ENCODE results near the gene CLCA1.

The CLCA1 gene, protein sequence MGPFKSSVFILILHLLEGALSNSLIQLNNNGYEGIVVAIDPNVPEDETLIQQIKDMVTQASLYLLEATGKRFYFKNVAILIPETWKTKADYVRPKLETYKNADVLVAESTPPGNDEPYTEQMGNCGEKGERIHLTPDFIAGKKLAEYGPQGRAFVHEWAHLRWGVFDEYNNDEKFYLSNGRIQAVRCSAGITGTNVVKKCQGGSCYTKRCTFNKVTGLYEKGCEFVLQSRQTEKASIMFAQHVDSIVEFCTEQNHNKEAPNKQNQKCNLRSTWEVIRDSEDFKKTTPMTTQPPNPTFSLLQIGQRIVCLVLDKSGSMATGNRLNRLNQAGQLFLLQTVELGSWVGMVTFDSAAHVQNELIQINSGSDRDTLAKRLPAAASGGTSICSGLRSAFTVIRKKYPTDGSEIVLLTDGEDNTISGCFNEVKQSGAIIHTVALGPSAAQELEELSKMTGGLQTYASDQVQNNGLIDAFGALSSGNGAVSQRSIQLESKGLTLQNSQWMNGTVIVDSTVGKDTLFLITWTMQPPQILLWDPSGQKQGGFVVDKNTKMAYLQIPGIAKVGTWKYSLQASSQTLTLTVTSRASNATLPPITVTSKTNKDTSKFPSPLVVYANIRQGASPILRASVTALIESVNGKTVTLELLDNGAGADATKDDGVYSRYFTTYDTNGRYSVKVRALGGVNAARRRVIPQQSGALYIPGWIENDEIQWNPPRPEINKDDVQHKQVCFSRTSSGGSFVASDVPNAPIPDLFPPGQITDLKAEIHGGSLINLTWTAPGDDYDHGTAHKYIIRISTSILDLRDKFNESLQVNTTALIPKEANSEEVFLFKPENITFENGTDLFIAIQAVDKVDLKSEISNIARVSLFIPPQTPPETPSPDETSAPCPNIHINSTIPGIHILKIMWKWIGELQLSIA

DNA sequence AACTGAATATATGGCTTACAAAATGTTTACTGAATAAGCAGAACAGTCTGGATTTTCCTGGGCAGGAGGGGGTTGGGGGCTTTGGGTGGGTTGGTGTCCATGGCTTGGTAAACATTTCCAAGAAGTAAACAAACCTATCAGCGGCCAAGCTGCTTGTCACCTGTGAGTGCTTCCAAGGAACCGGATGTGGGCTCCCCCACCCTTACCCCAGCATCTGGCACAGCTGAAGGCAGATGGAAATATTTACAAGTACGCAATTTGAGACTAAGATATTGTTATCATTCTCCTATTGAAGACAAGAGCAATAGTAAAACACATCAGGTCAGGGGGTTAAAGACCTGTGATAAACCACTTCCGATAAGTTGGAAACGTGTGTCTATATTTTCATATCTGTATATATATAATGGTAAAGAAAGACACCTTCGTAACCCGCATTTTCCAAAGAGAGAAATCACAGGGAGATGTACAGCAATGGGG, at the start of gene CLCA1:
TSS of gene CLCA1 (plus strand) at position 427 of the 477 bp plus-strand sequence. CDS start at position 472, 45 bp downstream.
- DNase-seq (ENCODE audit: low read depth) = no peak

DNA sequence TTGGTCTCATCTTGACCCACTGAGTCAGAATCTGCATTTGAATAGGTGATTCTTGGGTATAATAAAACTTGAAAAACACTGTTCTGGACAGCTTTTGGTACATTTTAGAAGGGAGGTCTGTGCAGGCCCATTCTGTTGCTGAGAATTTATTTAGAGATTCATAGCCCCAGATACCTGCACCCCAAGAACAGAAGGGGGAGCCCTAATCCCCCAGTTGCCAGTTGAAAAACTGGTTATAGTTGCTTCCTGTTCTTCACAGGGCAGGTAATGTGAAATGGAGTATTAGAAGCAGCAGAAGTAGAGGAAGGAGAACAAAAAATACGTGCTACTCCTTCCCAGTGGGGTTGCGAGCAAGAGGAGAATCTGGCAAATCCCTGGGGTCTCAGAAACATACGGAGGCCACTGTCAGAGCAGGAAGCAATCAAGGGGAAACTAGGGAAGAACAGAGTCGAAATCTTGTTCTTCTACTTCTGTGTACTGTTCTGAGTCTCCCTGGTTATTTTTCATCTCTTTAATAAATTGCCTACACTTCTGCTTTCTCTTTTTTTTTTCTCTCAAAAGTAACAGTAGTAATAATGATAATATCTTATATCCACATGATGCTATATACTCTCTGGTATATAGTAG, 49.3 kb upstream of the CLCA1 start:
- DNase-seq (ENCODE audit: low read depth) = no peak

DNA sequence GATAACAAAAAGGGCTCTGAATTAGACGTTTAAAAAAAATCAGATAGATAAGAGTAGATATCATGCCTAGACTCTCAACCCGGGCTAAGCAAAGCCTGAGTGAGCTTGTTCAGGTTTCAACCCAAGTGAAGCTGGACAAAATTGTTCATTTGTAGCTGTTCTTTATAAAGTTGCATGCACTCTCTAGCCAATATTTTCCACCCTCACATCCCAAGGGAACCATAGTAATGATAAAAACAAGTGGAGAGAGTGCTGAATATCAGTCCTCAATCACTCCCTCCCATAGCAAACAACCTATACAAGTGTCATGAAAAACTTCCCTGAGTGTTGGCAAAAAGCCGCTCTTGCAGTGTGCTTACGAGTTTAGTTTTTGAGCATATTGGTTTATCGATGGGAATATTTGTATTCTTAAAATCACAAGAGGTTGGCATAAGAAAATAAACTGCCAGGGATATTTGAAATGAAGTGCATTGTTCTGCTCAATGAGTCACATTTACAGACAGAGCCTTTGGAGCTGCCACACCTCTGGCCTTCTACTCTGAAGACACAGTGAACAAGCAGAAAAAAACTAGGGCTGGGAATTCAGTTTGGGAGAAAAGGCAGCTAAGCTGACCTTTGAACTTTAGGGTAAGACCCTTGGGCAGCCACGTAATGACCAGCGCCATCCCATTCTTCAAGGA, 47.0 kb upstream of the CLCA1 start:
- DNase-seq (ENCODE audit: low read depth) = no peak

DNA sequence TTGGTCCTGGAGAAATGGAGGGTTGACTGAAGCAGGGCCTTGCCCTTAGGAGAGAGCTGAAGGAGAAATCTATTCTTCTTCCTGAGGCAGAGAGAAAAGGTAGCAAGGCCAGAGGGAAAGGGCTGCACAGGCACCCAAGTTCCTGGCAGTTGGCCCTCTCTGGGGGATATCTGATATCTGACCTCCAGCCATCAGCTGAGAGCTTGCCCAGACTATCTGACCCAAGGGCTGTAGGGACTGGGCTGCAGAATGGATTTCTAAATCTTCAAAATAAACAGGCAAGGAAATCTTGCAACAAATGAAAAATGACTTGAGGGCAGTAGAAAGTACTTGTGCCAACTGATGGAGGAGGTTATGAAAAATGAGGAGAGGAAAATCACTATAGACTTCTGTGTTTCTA, 45.3 kb upstream of the CLCA1 start:
- DNase-seq (ENCODE audit: low read depth) = no peak

DNA sequence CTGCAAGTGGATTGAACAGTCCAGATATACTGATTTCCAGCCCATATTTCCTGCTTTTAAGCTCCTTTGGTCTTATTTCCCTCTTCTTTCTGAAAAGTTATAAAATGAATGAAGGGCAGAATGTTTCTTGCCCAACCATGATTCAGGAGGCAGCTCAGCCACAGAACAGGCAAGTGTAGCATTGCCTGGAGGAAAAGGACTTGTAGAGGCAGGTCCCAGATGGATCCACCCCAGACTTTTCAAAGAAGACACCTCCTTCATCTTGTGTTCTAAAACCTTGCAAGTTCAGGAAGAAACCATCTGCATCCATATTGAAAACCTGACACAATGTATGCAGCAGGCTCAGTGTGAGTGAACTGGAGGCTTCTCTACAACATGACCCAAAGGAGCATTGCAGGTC, 44.9 kb upstream of the CLCA1 start, which contains the start of gene CLCA2:
TSS of gene CLCA2 (plus strand) at position 299 of the 400 bp plus-strand sequence. CDS start at position 376, 77 bp downstream.
- no peak for DNase-seq (ENCODE audit: low read depth)

DNA sequence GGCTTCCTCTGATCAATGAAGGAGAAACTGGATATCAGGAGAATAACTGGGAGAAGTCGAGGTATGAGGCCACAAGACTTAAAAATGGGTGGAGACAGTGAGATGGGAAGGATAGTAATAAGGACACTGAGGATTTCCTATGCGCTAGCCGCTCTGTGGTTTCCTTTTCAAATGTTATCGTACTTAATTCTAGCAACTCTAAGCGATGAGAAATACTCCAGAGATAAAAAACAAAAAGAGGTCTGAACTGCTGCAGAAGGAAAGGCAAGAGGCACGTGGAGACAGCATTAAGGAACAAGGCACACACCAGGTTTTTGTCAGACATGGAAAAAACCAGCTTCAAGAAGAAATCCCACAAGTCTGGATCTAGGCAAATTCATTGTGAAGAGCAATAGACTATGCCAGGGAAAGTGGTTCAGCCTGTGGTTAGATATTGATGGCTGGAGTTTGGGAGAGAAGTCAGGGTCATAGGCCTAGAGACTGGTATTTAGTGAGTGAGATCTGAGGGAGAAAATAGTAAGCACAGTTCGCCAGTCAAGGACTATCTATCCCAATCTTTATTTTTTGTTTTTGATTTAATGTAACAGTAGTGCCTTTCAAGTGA, 39.5 kb upstream of the CLCA1 start:
- DNase-seq (ENCODE audit: low read depth) = no peak

DNA sequence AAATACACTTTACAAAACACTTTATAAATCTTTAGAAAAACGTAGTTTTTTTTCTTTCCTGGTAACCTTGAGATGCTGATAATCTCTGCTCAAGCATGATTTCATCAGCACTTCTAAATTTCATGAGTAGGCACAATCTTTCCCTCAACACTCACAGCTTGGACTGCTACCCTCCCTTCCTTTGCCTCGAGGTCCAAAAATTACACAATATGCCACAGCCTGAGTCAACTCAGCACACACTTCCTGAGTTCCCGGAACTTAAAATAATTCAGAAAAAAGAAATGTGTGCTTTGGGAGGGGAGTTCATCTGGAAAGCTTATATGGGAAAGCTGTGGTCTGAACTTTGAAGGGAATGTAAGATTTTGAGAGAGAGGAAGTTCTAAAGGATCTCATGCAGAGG, 38.9 kb upstream of the CLCA1 start:
- DNase-seq (ENCODE audit: low read depth) = peak; percentile 89

DNA sequence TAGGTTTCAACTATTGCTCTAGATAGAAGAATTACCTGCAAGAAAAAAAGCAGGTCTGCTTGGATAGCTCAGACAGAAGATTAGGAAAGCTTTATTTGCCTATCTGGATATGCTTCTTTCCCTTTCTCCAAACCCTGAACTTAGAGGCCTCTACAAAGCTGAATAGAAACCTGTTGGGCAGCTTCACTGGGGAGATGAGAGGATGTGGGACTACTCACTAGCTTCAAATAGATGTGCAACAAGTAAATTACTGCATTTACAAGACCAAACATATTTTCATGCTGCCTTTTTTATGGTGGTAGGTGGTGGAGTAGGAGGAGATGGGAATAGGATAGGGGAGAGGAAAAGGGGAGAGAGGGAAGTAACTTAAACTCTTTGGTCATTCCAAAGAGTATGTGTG, 38.4 kb upstream of the CLCA1 start:
- DNase-seq (ENCODE audit: low read depth) = no peak

DNA sequence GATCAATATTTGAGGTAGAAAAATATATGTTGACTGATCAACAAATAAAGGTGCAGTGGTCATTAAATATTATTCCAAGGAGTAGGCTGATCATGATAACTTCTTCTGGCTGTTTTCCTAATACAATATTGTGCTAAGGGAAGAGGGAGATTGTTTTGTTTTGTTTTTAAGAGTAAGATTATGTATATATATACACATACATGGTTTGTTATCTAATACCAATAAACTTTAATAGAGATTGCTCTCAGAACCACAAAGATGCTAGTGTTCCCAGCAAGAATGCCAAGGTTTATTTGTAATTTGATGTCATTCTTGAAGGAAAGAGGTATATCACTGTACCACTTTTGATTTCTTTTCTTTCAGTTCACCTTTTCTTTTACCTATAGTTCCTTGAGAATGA, 34.7 kb upstream of the CLCA1 start:
- no peak for DNase-seq (ENCODE audit: low read depth)

DNA sequence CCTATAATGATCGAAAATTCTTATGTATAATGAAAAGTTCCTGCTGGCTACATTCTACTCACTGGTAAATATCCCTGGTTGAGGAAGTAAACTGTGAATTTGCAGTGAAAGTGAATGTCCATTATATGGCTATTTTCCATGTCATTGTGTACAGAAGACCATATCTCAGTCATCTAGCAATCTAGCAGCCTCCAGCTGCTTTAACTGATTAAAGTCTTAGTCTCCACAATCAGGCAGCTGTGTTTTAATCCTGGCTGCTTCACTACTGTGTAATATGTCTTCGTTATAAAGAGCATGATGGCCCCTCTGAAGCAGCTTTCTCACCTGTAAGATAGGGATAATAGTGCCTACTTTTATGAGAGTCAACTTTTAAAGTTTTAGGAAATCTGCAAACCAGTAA, 33.4 kb upstream of the CLCA1 start:
- DNase-seq (ENCODE audit: low read depth) = no peak

DNA sequence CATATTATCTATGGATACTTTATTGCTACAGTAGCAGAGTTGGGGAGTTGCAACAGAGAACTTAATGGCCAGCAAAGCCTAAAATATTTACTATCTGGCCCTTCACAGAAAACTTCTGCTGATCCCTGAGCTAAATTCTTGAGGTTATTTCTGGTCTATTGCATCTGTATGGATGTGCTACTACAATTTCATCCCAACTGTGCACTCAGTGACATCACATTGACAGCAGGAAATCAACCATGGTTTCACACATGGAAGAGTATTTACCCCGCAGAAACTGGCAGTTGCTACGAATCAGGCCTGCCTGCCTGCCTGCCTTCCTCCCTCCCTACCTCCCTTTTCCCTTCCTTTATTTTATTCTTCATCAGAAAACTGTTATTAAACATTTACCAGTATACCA, 32.7 kb upstream of the CLCA1 start:
- no peak for DNase-seq (ENCODE audit: low read depth)

DNA sequence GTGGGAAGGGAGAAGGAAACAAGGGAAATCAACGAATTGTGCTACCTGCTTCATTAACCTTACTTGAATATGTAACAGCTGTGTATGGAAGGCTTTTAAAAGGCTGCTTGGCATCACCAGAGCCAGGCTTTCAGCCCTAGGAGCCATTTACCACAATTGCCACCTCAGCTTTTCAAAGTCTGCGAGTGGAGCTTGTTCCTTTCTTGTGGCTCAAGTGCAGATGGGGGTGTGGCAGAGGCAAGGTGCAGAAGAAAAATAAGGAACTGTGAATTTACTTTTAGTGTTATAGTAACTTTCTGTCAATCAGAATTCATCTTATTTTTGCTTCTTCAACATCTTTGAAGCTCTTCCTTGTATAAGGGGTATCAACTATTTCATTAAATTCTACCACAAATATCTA, 27.1 kb upstream of the CLCA1 start:
- no peak for DNase-seq (ENCODE audit: low read depth)

DNA sequence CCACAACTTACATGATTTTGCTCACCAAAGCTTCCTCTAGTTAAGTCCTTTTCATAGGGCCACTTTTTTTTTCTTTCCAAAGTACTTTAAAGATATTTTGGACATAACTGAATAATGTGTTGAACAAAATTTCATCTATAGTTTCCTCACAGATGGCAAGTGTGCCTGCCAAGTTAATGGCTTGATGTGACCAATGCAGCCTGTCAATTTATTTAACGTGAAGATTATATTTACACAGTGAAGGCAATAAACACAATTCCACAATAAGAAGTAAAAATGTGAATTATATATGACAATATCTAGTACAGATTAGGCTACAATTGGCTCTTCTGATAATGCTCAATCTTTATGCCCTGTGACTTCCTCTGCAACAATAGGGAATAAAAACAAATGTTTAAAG, 26.7 kb upstream of the CLCA1 start:
- DNase-seq (ENCODE audit: low read depth) = no peak

DNA sequence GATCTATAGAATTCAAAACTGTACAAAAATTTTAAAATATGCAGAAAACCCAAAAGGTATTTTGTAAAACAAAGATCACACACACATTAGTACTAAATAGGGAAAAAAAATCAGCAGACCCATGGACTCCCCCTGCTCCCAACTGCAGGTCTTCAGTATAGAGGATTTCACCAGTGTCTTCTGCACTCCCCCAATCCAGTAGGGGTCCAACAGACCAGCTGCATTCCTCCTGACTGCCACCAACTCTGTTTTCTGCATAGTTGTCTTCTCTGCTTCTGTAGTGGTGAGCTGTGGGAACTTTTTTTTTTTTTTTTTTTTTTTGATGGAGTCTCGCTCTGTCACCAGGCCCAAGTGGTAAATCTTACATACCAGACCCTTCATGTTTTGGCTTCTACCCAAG, 22.8 kb upstream of the CLCA1 start:
- DNase-seq (ENCODE audit: low read depth) = no peak

DNA sequence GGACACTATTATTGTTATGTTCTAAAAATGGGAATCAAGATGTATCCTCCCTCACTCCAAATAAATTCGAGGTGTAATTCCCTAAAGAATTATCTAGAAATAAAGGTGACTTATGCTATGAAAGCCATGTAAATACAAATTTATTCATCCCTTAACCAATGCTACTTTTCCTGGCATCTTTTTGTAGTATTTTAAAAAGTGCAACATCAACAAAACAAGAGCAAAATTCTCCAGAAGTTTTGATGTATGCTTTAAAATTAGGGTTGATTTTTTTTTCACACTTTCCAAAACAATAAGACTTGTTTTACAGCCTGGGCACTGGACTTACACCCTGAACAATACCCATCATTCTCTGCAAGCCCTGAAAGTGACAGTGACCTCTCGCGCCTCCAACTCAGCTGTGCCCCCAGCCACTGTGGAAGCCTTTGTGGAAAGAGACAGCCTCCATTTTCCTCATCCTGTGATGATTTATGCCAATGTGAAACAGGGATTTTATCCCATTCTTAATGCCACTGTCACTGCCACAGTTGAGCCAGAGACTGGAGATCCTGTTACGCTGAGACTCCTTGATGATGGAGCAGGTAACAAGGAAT, 21.4 kb upstream of the CLCA1 start:
- DNase-seq (ENCODE audit: low read depth) = no peak

DNA sequence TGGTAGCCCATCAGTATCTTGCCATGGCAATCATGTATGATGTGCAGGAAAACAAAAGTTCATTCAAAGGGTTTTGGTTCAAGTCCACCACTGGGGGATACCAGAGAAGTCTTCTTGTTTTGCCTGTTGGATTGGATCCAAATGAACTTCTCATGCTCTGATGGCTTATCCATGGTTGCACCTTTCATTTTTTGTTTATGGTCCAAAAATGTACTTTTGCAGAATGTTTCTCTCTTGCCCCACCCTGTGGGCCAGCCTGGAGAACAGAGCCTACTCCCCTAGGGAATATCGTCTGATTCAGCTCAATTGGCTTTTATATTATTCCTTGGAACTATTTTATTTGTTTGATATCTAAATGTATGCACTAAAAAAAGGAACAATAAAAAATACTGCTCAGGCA, 20.1 kb upstream of the CLCA1 start:
- no peak for DNase-seq (ENCODE audit: low read depth)

DNA sequence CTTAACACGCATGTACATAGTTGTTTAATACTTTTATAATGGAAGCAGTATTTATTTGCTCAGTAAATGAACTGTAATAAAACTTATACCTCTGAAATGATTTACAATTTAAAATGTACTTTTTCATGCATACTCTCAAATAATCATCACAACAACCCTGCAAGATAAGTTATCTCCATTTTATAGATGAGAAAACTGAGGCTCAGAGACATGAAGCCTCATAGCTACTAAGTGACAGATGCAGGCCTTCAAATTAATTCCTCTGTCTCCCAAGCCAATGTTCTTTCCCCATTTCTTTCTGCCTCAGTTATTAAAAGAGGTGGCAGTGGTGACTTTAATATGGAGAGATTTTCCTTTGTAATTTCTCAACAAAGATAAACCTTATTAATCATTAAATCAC, 19.6 kb upstream of the CLCA1 start:
- no peak for DNase-seq (ENCODE audit: low read depth)

DNA sequence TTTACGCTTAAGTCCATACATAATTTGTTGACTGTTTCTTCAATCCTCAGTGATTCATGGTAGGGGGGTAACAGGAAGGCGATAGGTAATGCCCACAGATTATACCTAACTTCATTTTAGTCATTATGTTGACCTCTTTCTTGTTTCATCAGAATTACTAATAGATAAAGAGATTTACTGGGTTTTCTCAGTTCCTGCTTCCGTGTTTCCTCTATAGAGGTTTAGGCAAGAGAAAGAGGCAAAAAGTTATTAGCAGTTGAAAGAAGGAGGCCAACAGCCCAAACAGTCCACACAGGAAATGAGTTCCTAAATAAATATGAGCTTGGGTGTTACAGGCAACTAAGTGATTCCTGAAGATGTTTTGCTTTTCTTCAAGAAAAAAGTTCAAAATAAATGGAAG, 17.9 kb upstream of the CLCA1 start:
- no peak for DNase-seq (ENCODE audit: low read depth)

DNA sequence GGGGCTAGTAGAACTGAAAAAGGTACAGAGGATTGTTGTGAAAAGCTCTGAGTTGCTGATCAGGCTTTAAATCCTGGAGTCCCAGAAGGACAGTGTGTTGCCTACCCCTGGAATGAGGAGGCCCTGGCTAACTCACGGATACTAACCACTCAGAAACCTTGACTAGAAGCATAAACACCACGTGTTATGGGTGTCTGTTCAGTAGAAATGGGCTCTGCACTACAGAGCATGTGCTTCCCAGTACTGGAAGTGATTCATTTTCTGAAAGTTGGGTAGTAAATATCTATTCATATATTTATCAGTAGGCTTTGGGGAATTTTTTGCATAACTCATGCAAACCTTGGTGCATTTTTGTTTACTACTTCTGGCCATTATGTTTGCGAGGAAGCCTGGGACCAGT, 15.1 kb upstream of the CLCA1 start:
- DNase-seq (ENCODE audit: low read depth) = no peak

DNA sequence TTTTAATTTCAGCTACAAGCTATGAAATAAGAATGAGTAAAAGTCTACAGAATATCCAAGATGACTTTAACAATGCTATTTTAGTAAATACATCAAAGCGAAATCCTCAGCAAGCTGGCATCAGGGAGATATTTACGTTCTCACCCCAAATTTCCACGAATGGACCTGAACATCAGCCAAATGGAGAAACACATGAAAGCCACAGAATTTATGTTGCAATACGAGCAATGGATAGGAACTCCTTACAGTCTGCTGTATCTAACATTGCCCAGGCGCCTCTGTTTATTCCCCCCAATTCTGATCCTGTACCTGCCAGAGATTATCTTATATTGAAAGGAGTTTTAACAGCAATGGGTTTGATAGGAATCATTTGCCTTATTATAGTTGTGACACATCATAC, 13.7 kb upstream of the CLCA1 start:
- DNase-seq (ENCODE audit: low read depth) = no peak

DNA sequence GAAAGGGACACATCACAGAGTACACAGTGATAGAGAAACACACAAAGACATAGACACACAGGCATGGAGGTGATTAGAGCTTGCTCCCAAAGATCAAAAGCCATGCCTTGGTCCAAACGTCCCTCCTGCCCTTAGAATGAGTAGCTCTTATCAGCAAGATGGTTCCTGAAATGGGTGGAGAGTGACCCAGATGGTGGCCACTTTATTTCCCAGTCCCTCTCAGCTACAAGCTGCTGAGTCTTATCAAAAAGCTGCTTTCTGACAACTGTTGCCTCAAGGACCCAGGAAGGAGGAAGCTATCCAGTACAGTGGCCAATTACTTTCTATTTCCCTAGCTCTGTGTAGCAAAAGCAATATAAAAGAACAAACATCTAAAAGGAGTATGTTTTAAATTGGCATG, 7.7 kb upstream of the CLCA1 start:
- DNase-seq (ENCODE audit: low read depth) = no peak
